Central memory CD4-positive, alpha-beta T cell (primary cell): Measurements from ENCODE around the gene CHADL.

ENCODE experiments used
- DNase-seq: peaks from one replicate; pipeline ENCODE4 v3.0.0; 2022

The CHADL gene

DNA sequence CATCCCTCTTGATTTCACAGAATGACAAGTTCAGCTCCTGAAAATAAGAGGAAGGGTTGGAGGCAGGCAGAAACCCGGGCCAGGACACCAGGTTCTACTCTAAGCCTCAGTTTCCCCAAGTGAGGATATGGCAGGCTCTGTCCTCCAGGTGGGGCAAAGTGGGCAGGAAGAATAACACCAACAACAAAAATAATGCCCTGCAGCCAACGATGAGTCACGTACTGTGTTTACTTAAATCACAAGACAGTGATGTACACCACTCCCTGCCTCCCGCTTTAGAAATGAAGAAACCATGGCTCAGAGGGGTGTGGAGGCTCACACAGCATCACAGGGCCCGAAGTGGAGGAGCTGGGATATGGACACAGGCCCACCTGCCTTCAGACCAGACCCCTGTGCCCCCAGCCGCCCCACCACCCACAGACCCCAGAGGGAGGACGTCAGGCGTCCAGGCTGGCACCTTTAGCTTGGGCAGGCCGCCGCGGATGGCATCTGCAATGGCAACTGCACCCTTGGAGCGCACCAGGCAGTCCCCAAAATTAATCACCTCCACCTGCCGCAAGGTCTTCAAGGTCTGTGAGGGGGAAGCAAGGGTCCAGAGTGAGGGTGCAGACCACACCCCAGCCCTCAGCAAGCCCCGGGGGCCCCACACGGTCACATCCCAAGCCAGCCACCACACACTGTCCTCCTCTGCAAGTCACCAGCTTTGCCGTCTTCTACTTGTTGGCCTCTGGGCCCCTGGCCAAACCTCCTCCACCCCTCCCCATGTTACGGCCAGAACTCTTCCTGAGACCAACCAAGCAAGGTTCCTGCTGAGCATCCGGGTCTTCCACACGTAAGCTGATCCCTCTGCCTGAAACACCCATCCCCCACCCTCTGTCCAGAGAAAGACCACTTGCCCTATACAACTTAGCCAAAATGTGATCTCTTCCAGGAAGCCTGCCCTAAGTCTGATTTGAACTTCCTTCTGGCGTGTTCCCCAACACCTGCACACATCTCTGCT, 15.8 kb upstream of the CHADL start:
- DNase-seq: no peak

GRCh38 chr22:41254230-41254629, 13.5 kb upstream of the CHADL start:
- no peak for DNase-seq

- no peak for DNase-seq
Observed at GRCh38 chr22:41252365-41252764, 11.6 kb upstream of the CHADL start.

DNA sequence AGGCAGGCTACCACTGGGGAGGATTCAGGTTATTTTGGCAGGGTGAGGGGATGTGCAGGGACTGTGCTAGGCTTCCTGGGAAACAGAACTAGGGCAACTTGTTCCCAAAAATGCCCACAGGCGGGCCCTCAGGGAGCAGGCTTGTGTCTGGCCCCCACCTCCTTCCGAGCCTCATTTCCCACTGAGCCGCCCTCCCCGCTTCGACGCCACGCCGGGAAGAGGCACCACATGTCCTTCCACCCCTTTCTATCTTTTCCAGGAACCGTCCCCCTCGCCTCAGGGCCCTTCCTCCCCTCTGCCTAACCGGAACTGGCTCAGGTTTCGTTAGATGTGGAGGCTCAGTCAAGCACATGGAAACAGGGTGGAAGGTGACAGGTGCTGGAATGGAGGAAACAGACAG, 9.4 kb upstream of the CHADL start:
- no peak for DNase-seq

DNA sequence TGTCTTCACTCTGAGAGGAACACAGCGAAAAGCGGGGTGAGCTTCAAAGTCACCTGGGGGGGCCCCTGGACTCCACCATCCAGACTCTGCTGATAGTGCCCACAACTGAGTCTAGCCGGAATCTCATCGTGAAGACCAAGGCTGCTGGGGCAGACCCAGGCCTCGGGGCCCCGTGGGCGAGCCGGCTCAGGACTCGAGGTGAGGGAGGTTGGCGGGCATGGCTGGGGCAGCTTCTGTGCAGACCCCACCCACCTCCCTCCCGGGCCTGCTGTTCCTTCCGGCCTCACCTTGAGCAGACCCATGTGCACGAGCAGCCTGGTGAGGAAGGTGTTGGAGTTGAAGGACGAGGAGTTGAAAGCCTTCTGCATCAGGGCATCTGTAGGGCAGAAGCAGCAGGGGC, 8.7 kb upstream of the CHADL start:
- no peak for DNase-seq

DNA sequence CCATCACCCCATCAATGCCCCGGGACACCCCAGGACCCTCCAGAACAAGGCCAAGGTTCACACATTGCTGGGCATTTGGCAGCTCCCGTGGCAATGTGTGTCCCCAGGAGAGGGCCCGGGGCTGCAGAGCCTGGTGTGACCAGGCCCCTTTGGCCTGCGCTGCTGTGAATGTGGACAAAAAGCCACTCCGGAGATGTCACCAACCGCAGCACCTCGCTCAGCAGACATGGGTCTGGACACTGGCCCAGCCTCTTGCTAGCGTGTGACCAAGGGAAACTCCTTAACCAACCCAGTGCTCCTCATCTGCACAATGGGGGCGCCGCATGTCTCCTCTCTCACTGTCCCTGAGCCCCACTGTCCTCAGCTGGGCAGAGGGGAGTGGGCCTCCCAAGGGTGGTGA, 8.0 kb upstream of the CHADL start:
- no peak for DNase-seq

DNA sequence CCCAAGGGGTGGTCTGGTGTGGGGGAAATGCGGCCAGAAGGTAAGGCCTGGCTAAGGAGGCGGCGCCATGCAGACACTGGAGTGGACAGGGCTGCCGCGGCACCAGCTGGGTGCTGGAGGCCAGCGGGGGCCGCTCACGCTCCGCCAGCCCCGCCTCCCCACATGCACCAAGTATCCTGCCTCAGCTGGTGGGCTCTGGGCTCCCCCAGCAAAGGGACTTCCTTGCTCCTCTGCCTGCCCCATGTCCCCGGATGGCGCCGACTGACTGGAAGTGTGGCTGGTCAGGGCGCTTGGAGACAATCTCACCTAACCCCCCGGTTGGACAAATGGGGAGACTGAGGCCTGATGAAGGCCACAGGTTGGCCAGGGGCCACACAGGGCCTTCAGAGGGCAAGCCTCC, 7.6 kb upstream of the CHADL start:
- DNase-seq: no peak

GRCh38 chr22:41247703-41248102, 7.0 kb upstream of the CHADL start:
- no peak for DNase-seq

DNA sequence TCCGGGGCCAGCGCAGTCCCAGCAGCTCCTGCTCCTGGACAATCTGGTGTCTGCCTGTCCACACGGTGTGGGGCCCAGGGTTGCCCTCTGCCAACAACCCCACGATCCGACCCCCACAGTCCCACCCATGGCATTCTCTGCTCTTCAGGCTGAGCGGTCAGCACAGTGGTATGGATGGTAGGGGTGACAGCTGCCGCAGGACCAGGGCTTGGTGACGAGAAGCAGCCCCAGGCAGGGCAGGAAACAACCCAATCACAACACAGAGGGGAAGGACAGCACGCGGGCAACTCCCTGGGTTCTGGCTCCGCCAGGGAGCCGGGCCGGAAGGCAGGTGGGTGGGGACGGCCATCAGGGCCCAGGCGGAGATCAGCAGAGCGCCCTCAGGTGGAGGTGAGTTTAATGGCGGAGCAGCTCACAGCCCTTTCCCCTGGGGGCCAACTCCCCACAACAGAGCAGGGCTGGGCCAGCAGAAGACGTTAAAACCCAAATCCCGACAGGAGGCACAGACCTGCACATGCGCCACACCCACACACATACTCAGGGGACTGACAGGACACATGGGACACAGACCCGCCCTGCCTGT, 5.3 kb upstream of the CHADL start:
- DNase-seq: no peak

GRCh38 chr22:41243361-41243760, 2.6 kb upstream of the CHADL start:
- DNase-seq: no peak

GRCh38 chr22:41242396-41243117, 1.8 kb upstream of the CHADL start:
- DNase-seq: no peak

DNA sequence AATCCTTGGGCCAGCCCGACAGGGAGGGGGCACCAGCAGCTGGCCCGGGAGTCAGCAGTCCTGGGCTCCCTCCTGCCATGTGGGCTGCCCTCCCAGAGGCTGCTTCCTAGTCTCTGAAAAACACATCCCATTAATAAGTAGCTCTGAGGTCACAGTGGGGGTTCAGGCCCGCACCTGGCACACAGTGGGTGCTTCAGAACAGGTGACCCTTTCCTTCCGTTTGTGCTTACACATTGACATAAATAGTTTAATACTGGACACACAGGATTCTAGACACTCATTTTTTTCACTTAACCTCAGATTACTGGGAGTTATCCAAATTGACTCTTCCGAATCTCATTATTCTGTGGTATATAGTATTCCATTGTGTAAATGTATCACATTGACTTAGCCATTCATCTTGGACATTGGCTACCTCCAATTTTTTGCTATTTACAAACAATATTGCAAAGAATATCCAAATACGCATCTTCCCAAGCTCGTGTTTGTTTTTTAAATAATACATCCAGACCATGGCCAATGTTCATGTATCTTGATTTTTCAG, 474 bp upstream of the CHADL start:
- no peak for DNase-seq

DNA sequence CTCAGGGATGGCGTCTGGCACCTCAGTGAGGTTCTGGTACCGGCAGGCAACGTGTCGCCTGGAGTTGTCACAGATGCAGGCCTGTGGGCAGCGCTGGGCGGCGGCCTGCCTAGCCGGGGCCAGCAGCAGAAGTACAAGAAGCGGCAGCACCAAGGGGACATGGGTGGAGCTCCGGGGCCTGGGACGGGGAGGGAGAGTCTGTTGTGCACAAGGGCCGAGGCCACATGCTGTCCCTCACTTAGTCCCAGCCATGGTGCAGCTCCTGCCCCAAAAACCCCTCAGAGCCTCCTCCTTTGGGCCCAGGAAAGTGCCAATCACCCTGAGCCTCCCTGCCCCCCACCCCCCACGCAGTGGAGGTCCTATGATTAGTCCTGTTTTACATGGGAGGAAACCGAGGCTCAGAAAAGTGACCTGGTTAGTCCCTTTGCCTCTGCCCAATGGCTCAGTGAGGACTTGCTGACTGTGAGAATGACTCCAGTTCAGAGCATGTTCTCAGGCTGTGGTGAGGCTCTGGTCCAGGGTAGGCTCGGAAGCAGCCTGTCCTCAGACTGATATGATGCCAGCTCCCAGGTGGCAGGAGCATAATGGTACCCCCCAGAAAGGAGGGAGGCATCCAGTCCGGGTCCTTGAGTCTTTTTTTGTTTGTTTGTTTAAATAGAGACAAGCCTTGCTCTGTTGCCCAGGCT, 1.1 kb downstream of the CHADL start:
- no peak for DNase-seq

DNA sequence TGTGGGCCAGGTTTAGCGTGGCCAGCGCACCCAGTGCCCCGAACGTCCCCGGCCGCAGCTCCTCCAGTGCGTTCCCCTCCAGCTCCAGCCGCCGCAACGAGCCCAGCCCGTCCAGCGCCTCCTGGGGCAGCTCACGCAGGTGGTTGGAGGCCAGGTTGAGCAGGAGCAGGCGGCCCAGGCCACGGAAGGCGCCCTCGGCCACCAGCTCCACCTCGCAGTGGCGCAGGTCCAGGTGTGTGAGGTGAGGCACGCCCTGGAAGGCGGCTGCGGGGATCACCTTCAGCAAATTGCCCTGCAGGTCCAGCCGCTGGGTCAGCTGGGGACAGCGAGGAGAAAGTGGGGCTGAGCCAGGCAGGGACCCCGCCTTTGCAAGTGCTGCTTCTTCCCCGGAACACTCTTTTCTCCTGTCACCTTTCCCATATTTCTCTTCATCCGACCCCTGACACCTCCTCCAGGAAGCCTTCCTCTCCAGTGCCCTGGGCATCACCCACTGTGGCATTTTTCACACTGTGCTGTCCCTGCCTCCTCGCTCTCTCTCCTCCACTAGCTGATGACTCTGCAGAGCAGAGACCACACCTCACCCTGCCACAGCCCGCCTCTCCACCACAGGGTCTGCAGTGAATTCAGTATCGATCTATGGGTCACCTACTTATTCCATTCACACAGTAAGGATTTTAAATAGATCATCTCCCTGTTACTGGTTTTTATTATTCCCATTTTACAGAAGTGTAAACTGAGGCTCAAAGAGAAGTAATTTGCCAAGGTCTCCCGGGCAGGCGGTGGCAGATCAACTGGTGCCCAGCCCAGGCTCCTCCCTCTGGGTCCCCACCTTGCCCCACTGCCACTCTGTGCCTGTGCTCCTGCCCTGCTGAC, 1.9 kb downstream of the CHADL start:
- DNase-seq: no peak

- DNase-seq: peak; percentile 80
Observed at GRCh38 chr22:41237707-41238569, 2.8 kb downstream of the CHADL start.

- DNase-seq: no peak
Observed at GRCh38 chr22:41237036-41237706, 3.6 kb downstream of the CHADL start.

GRCh38 chr22:41234815-41235695, 5.7 kb downstream of the CHADL start:
- DNase-seq: no peak

DNA sequence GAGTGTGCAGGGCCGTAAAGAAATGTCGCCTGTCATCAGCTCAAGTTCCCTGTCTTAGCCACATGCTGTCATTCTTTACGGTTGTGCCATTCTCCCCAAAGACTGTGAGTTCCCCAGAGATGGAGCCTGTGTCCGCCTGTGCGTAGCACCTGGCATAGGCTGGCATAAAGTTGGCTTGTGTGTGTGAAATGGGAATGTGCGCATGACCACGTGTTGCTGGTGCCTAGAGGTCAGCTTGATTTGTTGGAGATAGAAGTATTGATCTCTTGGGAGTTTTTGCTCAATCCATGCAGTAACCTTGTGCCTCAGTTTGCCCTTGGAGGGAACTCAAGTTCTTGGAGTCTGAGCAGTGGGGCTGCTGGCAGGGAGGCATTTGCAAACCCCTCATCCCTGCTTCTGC, 9.4 kb downstream of the CHADL start:
- DNase-seq: no peak

DNA sequence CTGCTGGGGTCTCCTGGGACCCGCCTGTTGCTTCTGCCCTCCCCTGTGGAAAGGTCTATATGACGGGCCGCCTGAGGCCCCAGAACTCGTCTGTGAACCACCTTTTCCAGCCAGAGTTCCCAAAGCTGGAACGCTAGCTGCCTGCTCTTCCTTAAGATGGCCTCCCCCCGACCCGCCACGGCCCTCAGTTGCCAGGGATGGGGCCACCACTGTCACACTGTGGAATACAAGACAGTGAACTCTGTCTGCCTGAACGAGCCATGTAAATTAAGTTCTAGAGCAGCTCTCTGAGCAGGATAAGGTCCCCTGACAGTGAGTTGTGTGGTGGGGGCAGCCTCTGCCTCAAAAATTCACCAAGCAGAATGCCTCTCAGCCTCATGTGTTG, 10.3 kb downstream of the CHADL start:
- DNase-seq: no peak
